Transverse colon (tissue), 4 donors: Measurements from ENCODE around the gene CGB3. TPM values are rescaled to one million over a fixed set of nuclear protein-coding genes. Genes with fewer than 3 reads are reported as not detected.
"Not testable (repeated sequence)": the region's sequence is repeated elsewhere in the genome, so short reads cannot be mapped to it uniquely, and the experiment has no call there.

Experiments used
- DNase-seq: peaks from one replicate; pipeline ENCODE4 v3.0.0-alpha.2; 2019
- H3K27ac ChIP-seq, 4 donors: fragments of 200-600 bp; sonication (generic); 2 replicates each; pipeline ENCODE4 v1.5.1; 2016 to 2018; ENCODE audit warnings: inconsistent platforms in 4 of 4
- H3K27me3 ChIP-seq: fragments of 200-600 bp; sonication (generic); 2 replicates; pipeline ENCODE4 v1.5.1; 2017; ENCODE audit warnings: inconsistent platforms
- H3K36me3 ChIP-seq, 4 donors: fragments of 200-600 bp; sonication (generic); 2 replicates each; pipeline ENCODE4 v1.5.1; 2017 to 2019; ENCODE audit warnings: inconsistent platforms in 4 of 4
- H3K4me1 ChIP-seq, 4 donors: fragments of 200-600 bp; sonication (generic); 2 replicates each; pipeline ENCODE4 v1.5.1; 2017 to 2020; ENCODE audit warnings: inconsistent platforms in 4 of 4
- H3K4me3 ChIP-seq, 4 donors: fragments of 200-600 bp; sonication (generic); 1 replicate in 1 of 4; 2 replicates in 3 of 4; pipeline versions ENCODE4 v1.5.1 to v1.6.1; 2017 to 2019; ENCODE audit warnings: inconsistent platforms in 4 of 4
- H3K9me3 ChIP-seq, 2 donors: fragments of 200-600 bp; sonication (generic); 2 replicates each; pipeline ENCODE4 v1.5.1; 2017 to 2019; ENCODE audit warnings: inconsistent platforms in 2 of 2
- CTCF ChIP-seq, 5 experiments: fragments of 200-600 bp in 3 of 5; fragments of 450-650 bp in 2 of 5; sonication (generic) in 3 of 5; IDR thresholded peaks; 1 replicate in 2 of 5; 2 replicates in 3 of 5; pipeline ENCODE4 v1.5.1; 2016 to 2017; ENCODE audit warnings: antibody characterized with exemption in 5 of 5, inconsistent platforms in 3 of 5, mild to moderate bottlenecking in 2 of 5, moderate library complexity in 1 of 5
- EP300 ChIP-seq: sonication (generic); formaldehyde crosslinking; IDR thresholded peaks from one replicate; pipeline ENCODE4 v1.6.1; 2017; ENCODE audit warnings: antibody characterized with exemption, low read depth
- POLR2A ChIP-seq: fragments of 450-650 bp; IDR thresholded peaks from one replicate; pipeline ENCODE4 v1.6.1; 2016; ENCODE audit warnings: antibody characterized with exemption, mild to moderate bottlenecking, moderate library complexity
- POLR2AphosphoS5 ChIP-seq, 3 donors: sonication (generic); formaldehyde crosslinking; IDR thresholded peaks; one replicate each; pipeline ENCODE4 v1.6.1; 2016; ENCODE audit warnings: antibody characterized with exemption in 3 of 3
- WGBS, 2 donors: methylation state at CpG; one replicate each; pipeline ENCODE4 v1.1.5; 2018; ENCODE audit warnings: low coverage in 1 of 2; 5-methylcytosine and 5-hydroxymethylcytosine counted together
- in situ Hi-C, 4 donors: fragments of 200-750 bp; cut with MboI; loops; one replicate each; pipeline versions ENCODE4 v1.15.0 to v1.15.1; 2017; ENCODE audit warnings: low sequenced_read_pairs in 3 of 4, low pct_ligation_motif_present in 1 of 4, low pct_unique_long_range_greater_than_20kb in 1 of 4
- intact Hi-C: fragments of 100-400 bp; cut with DNase I; formaldehyde crosslinking; loops from one replicate; pipeline ENCODE4 v1.15.1; 2023; ENCODE audit warnings: low total_unique reads
- total RNA-seq, 4 donors: library from RNA; depleted of rRNA; stranded (reverse); fragments of >200 nt; gene quantifications; one replicate each; pipeline ENCODE4 v1.1.0, GENCODE V29; 2016

CGB3 gene
- total RNA-seq, 4 donors from 2014 or later, result not detected

DNA sequence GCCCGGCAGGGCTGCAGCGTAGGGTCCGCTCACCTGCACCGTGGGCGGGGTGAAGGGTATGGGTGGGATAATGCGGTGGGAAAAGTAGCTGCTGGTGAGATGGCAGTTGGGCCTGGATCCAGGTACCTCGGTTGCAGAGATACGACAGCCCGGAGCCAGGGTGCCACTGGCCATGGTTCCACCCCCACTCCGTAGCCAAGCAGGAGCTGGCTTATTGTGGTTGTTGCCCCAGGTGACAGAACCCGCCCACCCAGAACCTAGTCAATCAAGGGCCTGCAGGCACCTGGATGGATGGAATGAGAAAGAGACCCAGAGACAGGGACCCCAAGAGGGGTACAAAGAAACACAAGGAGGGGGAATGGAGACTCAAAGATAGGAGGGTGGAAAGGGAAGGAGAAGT is 3.8 kb downstream of the CGB3 start:
- H3K4me3 ChIP-seq, result no peak overlapping the region
- no peaks in the 10 kb centered on the region for H3K9me3 ChIP-seq
- intact Hi-C loops, result no loop called here
- peaks cover 40% of the 10 kb centered on the region for H3K27me3 ChIP-seq
- 71% methylated on average over 11 of the region's 11 CpGs; no CpG with 5 or more reads in 1 of the 2 donors for WGBS, 2 donors
- no peak for TF ChIP-seq POLR2A
- TF ChIP-seq CTCF (IDR thresholded peaks at IDR 0.05), result no peak
- TF ChIP-seq EP300, result no peak
- no peak for TF ChIP-seq POLR2AphosphoS5 (IDR thresholded peaks at IDR 0.05)
- H3K27ac ChIP-seq, result no peak overlapping the region
- peaks cover 9 to 25% (median 23%) of the 10 kb centered on the region in 4 donors for H3K4me1 ChIP-seq
- no peaks in the 10 kb centered on the region for H3K36me3 ChIP-seq
- no peak for DNase-seq
- in situ Hi-C loops, result no loop called here

- WGBS, 2 donors, result 29% methylated on average over 32 of the region's 41 CpGs; no CpG with 5 or more reads in 1 of the 2 donors
Observed at GRCh38 chr19:49019242-49019932, 4.7 kb downstream of the CGB3 start.

GRCh38 chr19:49018388-49019241 is 5.5 kb downstream of the CGB3 start:
- H3K4me3 ChIP-seq, result peak overlapping the region; percentile 19 to 59 (median 34)
- peaks cover 9 to 25% (median 23%) of the 10 kb centered on the region in 4 donors for H3K4me1 ChIP-seq
- H3K36me3 ChIP-seq, in situ Hi-C loops, intact Hi-C loops, H3K9me3 ChIP-seq, H3K27ac ChIP-seq: not testable (repeated sequence)
- peaks cover 40% of the 10 kb centered on the region for H3K27me3 ChIP-seq
- DNase-seq, result peak; percentile 27
- WGBS, 2 donors, result 3% methylated on average over 44 of the region's 50 CpGs; no CpG with 5 or more reads in 1 of the 2 donors

More at GRCh38 chr19:49019242-49019932, 4.7 kb downstream of the CGB3 start:
- H3K27ac ChIP-seq, result no peak overlapping the region
- H3K36me3 ChIP-seq, result no peaks in the 10 kb centered on the region
- peak overlapping the region in 3 of 4 donors; percentile 30 to 59 (median 39) for H3K4me3 ChIP-seq
- intact Hi-C loops (no loop called here), in situ Hi-C loops (no loop called here)
- TF ChIP-seq POLR2A (no peak), CTCF (IDR thresholded peaks at IDR 0.05) (peak in 1 of 5 experiments; percentile 12), EP300 (no peak)
- peaks cover 9 to 25% (median 23%) of the 10 kb centered on the region in 4 donors for H3K4me1 ChIP-seq
- no peaks in the 10 kb centered on the region for H3K9me3 ChIP-seq
- DNase-seq, result peak; percentile 84
- H3K27me3 ChIP-seq, result peaks cover 40% of the 10 kb centered on the region

DNA sequence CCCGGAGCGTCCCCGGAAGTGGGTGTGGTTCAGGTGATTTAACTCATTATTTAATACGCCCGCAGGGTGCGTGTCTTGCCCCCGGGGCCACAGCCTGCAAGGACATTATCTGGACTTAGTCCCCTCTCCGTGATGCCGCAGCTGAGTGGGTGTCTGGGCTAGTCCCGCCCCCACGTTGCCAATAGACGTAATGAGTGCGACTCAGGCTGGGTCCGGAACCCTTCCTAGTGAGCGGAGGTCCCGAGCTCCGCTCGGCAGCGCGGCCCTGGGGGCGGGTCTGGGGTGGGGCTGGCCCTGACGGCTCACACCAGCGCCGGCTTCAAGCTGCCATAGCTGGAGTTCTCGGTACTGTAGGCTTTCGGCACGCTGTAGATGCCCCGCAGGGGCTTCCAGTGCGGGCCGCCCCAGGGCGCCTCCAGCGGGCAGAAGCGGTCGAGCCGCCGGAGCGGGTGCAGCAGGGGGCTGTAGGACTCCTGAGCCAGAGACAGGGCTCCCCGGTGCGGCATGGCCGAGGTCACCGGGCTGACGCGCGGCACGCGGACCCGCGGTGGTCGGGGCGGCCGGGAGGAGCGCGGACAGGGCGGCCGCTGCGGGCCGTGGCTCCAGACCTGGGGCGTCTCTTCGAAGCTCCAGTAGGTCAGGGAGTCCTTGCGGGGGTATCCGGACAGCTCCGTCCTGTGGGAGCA is 6.3 kb downstream of the CGB3 start:
- peaks cover 40% of the 10 kb centered on the region for H3K27me3 ChIP-seq
- H3K4me1 ChIP-seq, result peaks cover 9 to 25% (median 23%) of the 10 kb centered on the region in 4 donors
- peak overlapping the region; percentile 19 to 59 (median 34) for H3K4me3 ChIP-seq
- DNase-seq, result peak; percentile 49
- in situ Hi-C loops, result no loop called here
- TF ChIP-seq POLR2A (no peak), CTCF (IDR thresholded peaks at IDR 0.05) (peak; percentile 19 to 53 (median 40)), EP300 (no peak)
- 1% methylated on average over 38 of the region's 62 CpGs; no CpG with 5 or more reads in 1 of the 2 donors for WGBS, 2 donors
- no peaks in the 10 kb centered on the region for H3K9me3 ChIP-seq
- intact Hi-C loops, result no loop called here
- no peaks in the 10 kb centered on the region for H3K36me3 ChIP-seq
- peak overlapping the region in 3 of 4 donors; percentile 13 to 25 (median 21) for H3K27ac ChIP-seq
